Measurements from ENCODE around the gene ZNF586.
"Not testable (repeated sequence)": the region's sequence is repeated elsewhere in the genome, so short reads cannot be mapped to it uniquely, and the experiment has no call there.

ZNF586 gene

DNA sequence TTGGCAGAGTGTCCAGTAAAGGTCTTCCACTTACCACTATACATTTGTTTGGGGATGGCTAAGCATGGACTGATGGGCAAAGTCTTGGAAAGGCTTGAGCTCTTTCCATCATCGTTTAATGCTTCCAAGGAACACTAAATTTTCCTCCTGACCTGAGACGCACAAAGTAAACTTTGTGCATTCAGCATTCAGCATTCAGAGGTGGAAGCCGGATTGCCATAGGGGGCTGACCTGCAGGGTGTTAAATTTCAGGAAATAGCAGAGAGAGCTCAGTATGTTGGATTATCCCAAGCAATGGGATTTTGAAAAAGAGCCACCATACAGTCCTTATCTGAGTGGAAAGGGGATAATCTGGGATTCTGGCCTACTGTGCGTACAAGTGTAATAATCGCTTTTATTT lies 31.2 kb downstream of the ZNF586 start:
- no peak for DNase-seq

- DNase-seq = no peak
These were observed 32.8 kb downstream of the ZNF586 start for GRCh38 chr19:57802269-57802668.

- no peak for DNase-seq
These were observed 33.8 kb downstream of the ZNF586 start for GRCh38 chr19:57803265-57803593.

GRCh38 chr19:57803594-57804325 lies 34.3 kb downstream of the ZNF586 start:
- no peak for DNase-seq

DNA sequence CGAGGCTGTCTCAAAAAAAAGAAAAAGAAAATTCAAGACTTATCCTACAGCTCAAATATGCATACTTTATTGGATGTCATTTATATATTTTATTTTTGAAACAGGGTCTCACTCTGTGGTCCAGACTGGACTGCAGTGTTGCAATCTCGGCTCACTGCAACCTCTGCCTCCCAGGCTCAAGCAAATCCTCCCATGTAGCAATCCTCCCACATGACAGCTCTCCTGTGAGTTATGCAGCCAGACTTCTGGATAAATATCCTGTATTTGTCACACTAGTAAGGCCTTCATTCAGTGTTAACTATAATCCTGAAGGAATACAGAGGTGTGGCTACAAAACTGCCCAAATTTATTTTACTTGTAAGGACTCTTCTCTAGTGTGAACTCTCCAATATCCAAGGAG lies 38.1 kb downstream of the ZNF586 start:
- no peak for DNase-seq

- not testable (repeated sequence) for DNase-seq
These were observed 41.2 kb downstream of the ZNF586 start for GRCh38 chr19:57810410-57811295.

DNA sequence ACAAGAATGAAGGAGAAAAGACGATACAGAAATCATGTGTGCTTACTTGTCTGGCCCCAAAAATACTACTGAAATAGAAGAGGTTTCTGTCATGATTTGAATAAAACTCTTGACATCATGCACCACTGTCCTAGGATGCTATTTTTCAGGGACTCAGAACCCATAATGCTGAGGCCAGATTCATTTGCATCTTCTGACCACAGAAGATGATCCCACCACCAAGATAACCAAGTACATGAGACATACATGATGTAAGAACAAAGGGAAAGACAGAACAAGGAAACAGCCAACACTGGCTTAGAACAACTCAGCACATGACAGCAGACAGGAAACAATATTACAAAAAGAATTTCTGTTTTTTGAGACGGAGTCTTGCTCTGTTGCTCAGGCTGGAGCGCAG lies 42.8 kb downstream of the ZNF586 start:
- no peak for DNase-seq

GRCh38 chr19:57812975-57813820 lies 43.7 kb downstream of the ZNF586 start:
- DNase-seq = not testable (repeated sequence)

DNA sequence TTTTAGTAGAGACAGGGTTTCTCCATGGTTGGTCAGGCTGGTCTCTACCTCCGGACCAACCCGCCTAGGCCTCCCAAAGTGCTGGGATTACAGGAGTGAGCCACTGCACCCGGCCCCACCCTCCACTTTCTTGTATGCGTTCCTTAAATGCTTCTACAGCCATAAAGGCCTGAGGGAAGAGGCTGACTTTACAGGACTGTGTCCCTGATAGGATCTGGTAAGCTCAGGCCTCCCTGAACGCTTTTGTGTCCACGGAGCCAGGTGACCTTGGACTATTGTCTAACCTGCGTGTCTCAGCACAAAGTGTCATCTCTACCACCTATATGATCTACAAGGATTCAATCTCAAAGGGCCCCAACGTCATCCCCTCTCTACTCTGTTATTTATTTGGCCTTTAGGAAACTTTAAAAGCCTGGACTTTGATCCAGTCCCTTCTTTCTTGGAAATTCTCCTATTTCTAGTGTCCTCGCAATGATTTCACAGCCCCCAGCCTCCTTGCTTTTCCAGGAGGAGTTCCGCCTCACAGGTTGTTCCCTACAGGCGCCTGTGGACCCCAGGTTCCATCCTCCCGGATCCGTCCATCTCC lies 44.5 kb downstream of the ZNF586 start:
- no peak for DNase-seq

GRCh38 chr19:57814505-57815246 lies 45.2 kb downstream of the ZNF586 start, which contains the start of gene ZNF552:
TSS of gene ZNF552 (minus strand) at chr19:57814913. CDS start at chr19:57814743, 170 bp downstream.
- peak; percentile 58 for DNase-seq

GRCh38 chr19:57815247-57816075 lies 46.0 kb downstream of the ZNF586 start:
- no peak for DNase-seq

- no peak for DNase-seq
These were observed 47.2 kb downstream of the ZNF586 start for GRCh38 chr19:57816652-57817051.

- DNase-seq = no peak
These were observed 48.5 kb downstream of the ZNF586 start for GRCh38 chr19:57817976-57818375.

GRCh38 chr19:57818378-57818777 lies 48.9 kb downstream of the ZNF586 start:
- no peak for DNase-seq

DNA sequence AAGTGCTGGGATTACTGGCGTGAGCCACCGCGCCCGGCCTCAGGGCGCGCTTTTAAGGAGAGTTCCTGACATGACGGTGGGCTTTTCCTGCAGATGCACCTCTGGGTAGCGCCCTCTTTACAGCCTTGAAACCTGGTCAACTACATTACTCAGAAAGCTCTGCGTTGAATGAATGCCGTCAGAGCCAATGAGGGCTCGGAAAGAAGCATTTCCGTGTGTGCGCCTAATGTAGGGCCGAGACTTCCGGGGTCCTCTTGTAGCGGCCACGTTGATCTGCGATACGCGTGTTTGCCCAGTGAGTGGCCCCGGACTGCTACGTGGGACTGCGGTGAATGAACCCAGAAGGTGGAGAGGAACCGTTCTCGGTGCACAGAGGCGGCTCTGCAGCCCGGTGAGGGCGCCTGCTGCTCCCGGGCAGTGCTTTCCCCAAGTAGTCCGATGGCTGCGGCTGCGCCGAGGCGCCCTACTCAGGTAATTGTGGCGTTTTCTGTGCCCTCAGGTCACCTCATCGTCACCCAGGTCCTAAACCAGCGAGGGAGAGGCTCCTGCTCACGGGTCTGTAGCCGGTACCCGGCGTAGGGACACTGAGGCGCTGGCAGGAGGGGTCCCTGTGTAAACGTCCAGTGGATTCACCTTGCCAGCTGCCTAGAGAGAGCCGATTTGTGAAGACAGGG lies 50.1 kb downstream of the ZNF586 start:
- peak; percentile 65 for DNase-seq

- no peak for DNase-seq
These were observed 51.1 kb downstream of the ZNF586 start for GRCh38 chr19:57820599-57820998.

- not testable (repeated sequence) for DNase-seq
These were observed 51.6 kb downstream of the ZNF586 start for GRCh38 chr19:57821095-57821494.

GRCh38 chr19:57821501-57821900 lies 52.0 kb downstream of the ZNF586 start:
- DNase-seq = not testable (repeated sequence)

- not testable (repeated sequence) for DNase-seq
These were observed 53.7 kb downstream of the ZNF586 start for GRCh38 chr19:57823155-57823554.

DNA sequence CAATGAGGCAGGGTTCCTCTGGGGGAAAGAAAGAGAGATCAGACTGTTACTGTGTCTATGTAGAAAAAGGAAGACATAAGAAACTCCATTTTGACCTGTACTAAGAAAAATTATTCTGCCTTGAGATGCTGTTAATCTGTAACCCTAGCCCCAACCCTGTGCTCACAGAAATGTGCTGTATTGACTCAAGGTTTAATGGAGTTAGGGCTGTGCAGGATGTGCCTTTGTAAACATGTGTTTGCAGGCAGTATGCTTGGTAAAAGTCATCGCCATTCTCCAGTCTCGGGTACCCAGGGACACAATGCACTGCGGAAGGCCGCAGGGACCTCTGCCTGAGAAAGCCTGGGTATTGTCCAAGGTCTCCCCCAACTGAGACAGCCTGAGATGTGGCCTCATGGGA lies 54.1 kb downstream of the ZNF586 start:
- DNase-seq = not testable (repeated sequence)
